Activated naive CD4-positive, alpha-beta T cell treated with Interleukin-2 at 50 U/mL for 16 hours (primary cell): ENCODE measurements around the gene TBR1.

Experiments
- DNase-seq: peaks from one replicate; pipeline ENCODE4 v3.0.0-alpha.2; 2020

Gene TBR1

GRCh38 chr2:161430386-161430785 is 14.3 kb downstream of the TBR1 start:
- DNase-seq = no peak

GRCh38 chr2:161432107-161432506 is 16.0 kb downstream of the TBR1 start:
- no peak for DNase-seq

- no peak for DNase-seq
These were observed 18.0 kb downstream of the TBR1 start for GRCh38 chr2:161434118-161434517.

- DNase-seq = no peak
These were observed 20.3 kb downstream of the TBR1 start for GRCh38 chr2:161436411-161436810.

- no peak for DNase-seq
These were observed 22.5 kb downstream of the TBR1 start for GRCh38 chr2:161438598-161438997.

GRCh38 chr2:161445097-161445496 is 29.0 kb downstream of the TBR1 start:
- DNase-seq = no peak

- DNase-seq = no peak
These were observed 32.3 kb downstream of the TBR1 start for GRCh38 chr2:161448431-161448830.

GRCh38 chr2:161471631-161472030 is 55.5 kb downstream of the TBR1 start:
- DNase-seq = no peak

GRCh38 chr2:161474920-161475319 is 58.8 kb downstream of the TBR1 start:
- DNase-seq = no peak
